Vagina (tissue), 2 donors: Measurements from ENCODE around the gene SCN5A.

Experiments used
- POLR2A ChIP-seq, 2 donors: fragments of 450-650 bp; IDR thresholded peaks; one replicate each; pipeline ENCODE4 v1.6.1; 2017; ENCODE audit warnings: antibody characterized with exemption in 2 of 2, mild to moderate bottlenecking in 2 of 2, moderate library complexity in 2 of 2
- TF ChIP-seq, protein P1 (sequence below), 3 experiments: fragments of 450-650 bp in 2 of 3; fragments of 200-600 bp in 1 of 3; sonication (generic) in 1 of 3; IDR thresholded peaks; one replicate each; pipeline ENCODE4 v1.5.1; 2017 to 2019; ENCODE audit warnings: antibody characterized with exemption in 3 of 3, mild to moderate bottlenecking in 2 of 3, moderate library complexity in 2 of 3

- TF ChIP-seq, protein P1, sequence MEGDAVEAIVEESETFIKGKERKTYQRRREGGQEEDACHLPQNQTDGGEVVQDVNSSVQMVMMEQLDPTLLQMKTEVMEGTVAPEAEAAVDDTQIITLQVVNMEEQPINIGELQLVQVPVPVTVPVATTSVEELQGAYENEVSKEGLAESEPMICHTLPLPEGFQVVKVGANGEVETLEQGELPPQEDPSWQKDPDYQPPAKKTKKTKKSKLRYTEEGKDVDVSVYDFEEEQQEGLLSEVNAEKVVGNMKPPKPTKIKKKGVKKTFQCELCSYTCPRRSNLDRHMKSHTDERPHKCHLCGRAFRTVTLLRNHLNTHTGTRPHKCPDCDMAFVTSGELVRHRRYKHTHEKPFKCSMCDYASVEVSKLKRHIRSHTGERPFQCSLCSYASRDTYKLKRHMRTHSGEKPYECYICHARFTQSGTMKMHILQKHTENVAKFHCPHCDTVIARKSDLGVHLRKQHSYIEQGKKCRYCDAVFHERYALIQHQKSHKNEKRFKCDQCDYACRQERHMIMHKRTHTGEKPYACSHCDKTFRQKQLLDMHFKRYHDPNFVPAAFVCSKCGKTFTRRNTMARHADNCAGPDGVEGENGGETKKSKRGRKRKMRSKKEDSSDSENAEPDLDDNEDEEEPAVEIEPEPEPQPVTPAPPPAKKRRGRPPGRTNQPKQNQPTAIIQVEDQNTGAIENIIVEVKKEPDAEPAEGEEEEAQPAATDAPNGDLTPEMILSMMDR (IDR thresholded peaks at IDR 0.05), result no peak
- TF ChIP-seq POLR2A (IDR thresholded peaks at IDR 0.05), result no peak
Measured at GRCh38 chr3:38599886-38600285, 49.6 kb downstream of the SCN5A start.
